ENCODE data around the gene TMED4. TPM values are rescaled to one million over a fixed set of nuclear protein-coding genes. Genes with fewer than 3 reads are reported as not detected.

TMED4 gene
- total and polyA plus RNA-seq, 2 of the 13 experiments (the other 11 are each of a cell fraction or from before 2014, with no cell fraction given), result 81.4 to 109 TPM

GRCh38 chr7:44606341-44607140, 24.5 kb upstream of the TMED4 start, which contains the start of gene OGDH (continued):
- TF ChIP-seq ZBTB43 (CRISPR knock-in tag; conservative IDR thresholded peaks at IDR 0.05) (peak; percentile 25; the same call in 1 of the 2 replicates), CBFB (CRISPR knock-in tag; IDR thresholded peaks at IDR 0.05) (peak; percentile 69; the same call in 1 of the 2 replicates), ZIK1 (CRISPR knock-in tag; IDR thresholded peaks at IDR 0.05; ENCODE audit: borderline replicate concordance, low read depth) (no peak; the same call in 1 of the 2 replicates), ZNF530 (CRISPR knock-in tag; IDR thresholded peaks at IDR 0.05; ENCODE audit: low read depth) (no peak), KLF6 (CRISPR knock-in tag; IDR thresholded peaks at IDR 0.05) (peak; percentile 91), ZNF644 (CRISPR knock-in tag; IDR thresholded peaks at IDR 0.05; ENCODE audit: low read depth) (no peak), ZNF350 (CRISPR knock-in tag; IDR thresholded peaks at IDR 0.05; ENCODE audit: borderline replicate concordance, low read depth) (peak; percentile 46), ATF6 (CRISPR knock-in tag; conservative IDR thresholded peaks at IDR 0.05) (0 out of 2 replicates have a peak, but pooled peaks have one; percentile 43), PRPF4 (IDR thresholded peaks at IDR 0.05; ENCODE audit: low read depth, low read length, poor library complexity, severe bottlenecking) (no peak), RARA (CRISPR knock-in tag; IDR thresholded peaks at IDR 0.05) (peak; percentile 38), IRF2 (CRISPR knock-in tag; IDR thresholded peaks at IDR 0.05) (peak; percentile 62), HMG20A (CRISPR knock-in tag; IDR thresholded peaks at IDR 0.05; ENCODE audit: borderline replicate concordance) (no peak), TBP (CRISPR knock-in tag; IDR thresholded peaks at IDR 0.05) (no peak), ZNF883 (CRISPR knock-in tag; IDR thresholded peaks at IDR 0.05; ENCODE audit: not compliant biosample characterization) (peak; percentile 79), ZSCAN9 (CRISPR knock-in tag; IDR thresholded peaks at IDR 0.05; ENCODE audit: borderline replicate concordance) (peak; percentile 57; the same call in 1 of the 2 replicates), ZFX (CRISPR knock-in tag; IDR thresholded peaks at IDR 0.05; ENCODE audit: low read depth) (peak; percentile 87), KDM5A (IDR thresholded peaks at IDR 0.05; ENCODE audit: borderline replicate concordance, low read length) (peak; percentile 81; the same call in 1 of the 2 replicates)
- TF ChIP-seq, protein P1, sequence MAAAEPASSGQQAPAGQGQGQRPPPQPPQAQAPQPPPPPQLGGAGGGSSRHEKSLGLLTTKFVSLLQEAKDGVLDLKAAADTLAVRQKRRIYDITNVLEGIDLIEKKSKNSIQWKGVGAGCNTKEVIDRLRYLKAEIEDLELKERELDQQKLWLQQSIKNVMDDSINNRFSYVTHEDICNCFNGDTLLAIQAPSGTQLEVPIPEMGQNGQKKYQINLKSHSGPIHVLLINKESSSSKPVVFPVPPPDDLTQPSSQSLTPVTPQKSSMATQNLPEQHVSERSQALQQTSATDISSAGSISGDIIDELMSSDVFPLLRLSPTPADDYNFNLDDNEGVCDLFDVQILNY (CRISPR knock-in tag; conservative IDR thresholded peaks at IDR 0.05), result 0 out of 2 replicates have a peak, but pooled peaks have one; percentile 36
- TF ChIP-seq, protein P2, sequence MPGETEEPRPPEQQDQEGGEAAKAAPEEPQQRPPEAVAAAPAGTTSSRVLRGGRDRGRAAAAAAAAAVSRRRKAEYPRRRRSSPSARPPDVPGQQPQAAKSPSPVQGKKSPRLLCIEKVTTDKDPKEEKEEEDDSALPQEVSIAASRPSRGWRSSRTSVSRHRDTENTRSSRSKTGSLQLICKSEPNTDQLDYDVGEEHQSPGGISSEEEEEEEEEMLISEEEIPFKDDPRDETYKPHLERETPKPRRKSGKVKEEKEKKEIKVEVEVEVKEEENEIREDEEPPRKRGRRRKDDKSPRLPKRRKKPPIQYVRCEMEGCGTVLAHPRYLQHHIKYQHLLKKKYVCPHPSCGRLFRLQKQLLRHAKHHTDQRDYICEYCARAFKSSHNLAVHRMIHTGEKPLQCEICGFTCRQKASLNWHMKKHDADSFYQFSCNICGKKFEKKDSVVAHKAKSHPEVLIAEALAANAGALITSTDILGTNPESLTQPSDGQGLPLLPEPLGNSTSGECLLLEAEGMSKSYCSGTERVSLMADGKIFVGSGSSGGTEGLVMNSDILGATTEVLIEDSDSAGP (CRISPR knock-in tag; IDR thresholded peaks at IDR 0.05; ENCODE audit: borderline replicate concordance), result peak; percentile 56
- TF ChIP-seq, protein P3, sequence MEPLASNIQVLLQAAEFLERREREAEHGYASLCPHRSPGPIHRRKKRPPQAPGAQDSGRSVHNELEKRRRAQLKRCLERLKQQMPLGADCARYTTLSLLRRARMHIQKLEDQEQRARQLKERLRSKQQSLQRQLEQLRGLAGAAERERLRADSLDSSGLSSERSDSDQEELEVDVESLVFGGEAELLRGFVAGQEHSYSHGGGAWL (CRISPR knock-in tag; IDR thresholded peaks at IDR 0.05), result peak; percentile 51
- TF ChIP-seq, protein P4, sequence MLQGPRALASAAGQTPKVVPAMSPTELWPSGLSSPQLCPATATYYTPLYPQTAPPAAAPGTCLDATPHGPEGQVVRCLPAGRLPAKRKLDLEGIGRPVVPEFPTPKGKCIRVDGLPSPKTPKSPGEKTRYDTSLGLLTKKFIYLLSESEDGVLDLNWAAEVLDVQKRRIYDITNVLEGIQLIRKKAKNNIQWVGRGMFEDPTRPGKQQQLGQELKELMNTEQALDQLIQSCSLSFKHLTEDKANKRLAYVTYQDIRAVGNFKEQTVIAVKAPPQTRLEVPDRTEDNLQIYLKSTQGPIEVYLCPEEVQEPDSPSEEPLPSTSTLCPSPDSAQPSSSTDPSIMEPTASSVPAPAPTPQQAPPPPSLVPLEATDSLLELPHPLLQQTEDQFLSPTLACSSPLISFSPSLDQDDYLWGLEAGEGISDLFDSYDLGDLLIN (CRISPR knock-in tag; IDR thresholded peaks at IDR 0.05; ENCODE audit: borderline replicate concordance), result no peak; the same call in 1 of the 2 replicates
